Measurements from ENCODE around the gene CTDSPL. TPM values are rescaled to one million over a fixed set of nuclear protein-coding genes. Genes with fewer than 3 reads are reported as not detected.
A peak's percentile ranks its signal among the peaks of the same experiment; 100 is the strongest.

CTDSPL gene
- total RNA-seq, 1 donor from 2014 or later, result 43.0 TPM

- Histone ChIP-seq H3K4me2 (no peak overlapping the region), H3K79me2 (ENCODE audit: low read depth) (peaks cover 10% of the 10 kb centered on the region), H2AFZ (replicated peaks) (no peak overlapping the region), H3K36me3 (no peaks in the 10 kb centered on the region), H3K9ac (no peak overlapping the region), H3F3A (ENCODE audit: low read depth) (peaks cover 8% of the 10 kb centered on the region), H3K4me3 (no peak overlapping the region), H3K9me3 (ENCODE audit: low read depth) (no peaks in the 10 kb centered on the region), H3K27ac (no peak overlapping the region), H3K4me1 (no peaks in the 10 kb centered on the region), H3K27me3 (peaks cover 14% of the 10 kb centered on the region), H4K20me1 (ENCODE audit: low read depth) (peaks cover 50% of the 10 kb centered on the region)
- peaks cover 7% of the 10 kb centered on the region for H3K27me3 Mint-ChIP-seq (ENCODE audit: insufficient read depth, low read depth)
- no peaks in the 10 kb centered on the region for H3K9me3 Mint-ChIP-seq
- no peak for DNase-seq (ENCODE audit: low spot score)
- H3K4me3 Mint-ChIP-seq, result no peak overlapping the region
- H3K27ac Mint-ChIP-seq, result peak overlapping the region; percentile 21
- no peak for TF ChIP-seq EZH2phosphoT487 (IDR thresholded peaks at IDR 0.05)
- TF ChIP-seq CTCF (IDR thresholded peaks at IDR 0.05), result no peak
- no peak for TF ChIP-seq EZH2 (IDR thresholded peaks at IDR 0.05)
- peaks cover 6% of the 10 kb centered on the region for H3K36me3 Mint-ChIP-seq
- H3K4me1 Mint-ChIP-seq, result peaks cover 11% of the 10 kb centered on the region
Measured at GRCh38 chr3:38021196-38021595, 159.5 kb downstream of the CTDSPL start.

- H4K20me1 ChIP-seq (ENCODE audit: low read depth), result peaks cover 61% of the 10 kb centered on the region
Measured at GRCh38 chr3:38022301-38022700, 160.6 kb downstream of the CTDSPL start.

GRCh38 chr3:38022896-38023709 is 161.4 kb downstream of the CTDSPL start:
- H3K4me1 Mint-ChIP-seq, result peaks cover 15% of the 10 kb centered on the region
- Histone ChIP-seq H2AFZ (replicated peaks) (no peak overlapping the region), H3K27ac (no peak overlapping the region), H3K79me2 (ENCODE audit: low read depth) (peaks cover 10% of the 10 kb centered on the region), H3K4me3 (no peak overlapping the region), H3F3A (ENCODE audit: low read depth) (peaks cover 8% of the 10 kb centered on the region), H3K9ac (no peak overlapping the region), H3K36me3 (no peaks in the 10 kb centered on the region), H3K4me1 (no peaks in the 10 kb centered on the region), H4K20me1 (ENCODE audit: low read depth) (peaks cover 69% of the 10 kb centered on the region), H3K27me3 (peaks cover 33% of the 10 kb centered on the region), H3K9me3 (ENCODE audit: low read depth) (no peaks in the 10 kb centered on the region), H3K4me2 (peak overlapping the region; percentile 83)
- H3K27ac Mint-ChIP-seq, result no peak overlapping the region
- H3K4me3 Mint-ChIP-seq, result peak overlapping the region; percentile 92
- H3K9me3 Mint-ChIP-seq, result no peaks in the 10 kb centered on the region
- no peaks in the 10 kb centered on the region for H3K36me3 Mint-ChIP-seq
- peaks cover 15% of the 10 kb centered on the region for H3K27me3 Mint-ChIP-seq (ENCODE audit: insufficient read depth, low read depth)
- no peak for DNase-seq (ENCODE audit: low spot score)
- TF ChIP-seq EZH2 (IDR thresholded peaks at IDR 0.05), result no peak
- no peak for TF ChIP-seq CTCF (IDR thresholded peaks at IDR 0.05)
- TF ChIP-seq EZH2phosphoT487 (IDR thresholded peaks at IDR 0.05), result no peak

More at GRCh38 chr3:38022301-38022700, 160.6 kb downstream of the CTDSPL start:
- Mint-ChIP-seq H3K4me1 (peaks cover 11% of the 10 kb centered on the region), H3K27ac (no peak overlapping the region), H3K9me3 (no peaks in the 10 kb centered on the region), H3K36me3 (no peaks in the 10 kb centered on the region), H3K4me3 (no peak overlapping the region), H3K27me3 (ENCODE audit: insufficient read depth, low read depth) (peaks cover 8% of the 10 kb centered on the region)
- TF ChIP-seq EZH2 (IDR thresholded peaks at IDR 0.05) (no peak), CTCF (IDR thresholded peaks at IDR 0.05) (no peak), EZH2phosphoT487 (IDR thresholded peaks at IDR 0.05) (no peak)
- Histone ChIP-seq H2AFZ (replicated peaks) (no peak overlapping the region), H3K4me2 (no peak overlapping the region), H3K4me1 (no peaks in the 10 kb centered on the region), H3K36me3 (no peaks in the 10 kb centered on the region), H3F3A (ENCODE audit: low read depth) (peaks cover 8% of the 10 kb centered on the region), H3K4me3 (no peak overlapping the region), H3K79me2 (ENCODE audit: low read depth) (peaks cover 10% of the 10 kb centered on the region), H3K27ac (no peak overlapping the region), H3K9me3 (ENCODE audit: low read depth) (no peaks in the 10 kb centered on the region), H3K27me3 (peaks cover 25% of the 10 kb centered on the region), H3K9ac (no peak overlapping the region)
- DNase-seq (ENCODE audit: low spot score), result no peak

Data from neural progenitor cell (in vitro differentiated cells).